ENCODE data around the gene CNEP1R1. TPM values are rescaled to one million over a fixed set of nuclear protein-coding genes. Genes with fewer than 3 reads are reported as not detected.
A peak's percentile ranks its signal among the peaks of the same experiment; 100 is the strongest.

CNEP1R1 gene
- polyA plus RNA-seq, 6 donors from 2014 or later: 13.2 to 16.6 (median 14.2) TPM

DNA sequence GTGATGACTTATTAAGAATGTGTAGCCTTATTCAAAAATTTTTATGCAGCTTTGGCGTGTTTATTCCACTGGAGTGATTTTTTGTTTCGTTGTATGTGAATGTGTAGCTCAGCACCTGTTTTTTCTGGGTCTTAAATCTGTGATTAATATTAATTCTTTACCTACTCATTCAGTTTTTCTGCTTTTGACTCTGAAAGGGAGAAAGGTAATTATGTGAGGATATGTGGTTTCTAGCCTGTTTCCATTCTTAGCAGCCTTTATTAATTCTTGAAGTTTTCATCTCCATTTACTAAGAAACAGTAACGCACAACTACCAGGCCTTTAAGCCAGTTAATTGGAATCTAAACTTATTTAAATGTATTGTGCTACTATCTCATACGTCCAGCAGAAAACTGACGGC is 47.7 kb downstream of the CNEP1R1 start:
- peaks cover 7 to 26% of the 10 kb centered on the region in 2 donors for H3K36me3 Mint-ChIP-seq
- no peak overlapping the region for H3K4me3 Mint-ChIP-seq
- no peak overlapping the region for H3K27ac Mint-ChIP-seq
- no peaks in the 10 kb centered on the region for H3K27me3 Mint-ChIP-seq
- H3K4me1 Mint-ChIP-seq: peaks cover 9 to 14% (median 14%) of the 10 kb centered on the region in 3 donors
- DNase-seq (no peak), ATAC-seq (ENCODE audit: low read depth in 2 of 2) (no peak)
- H3K9me3 Mint-ChIP-seq: no peaks in the 10 kb centered on the region

- DNase-seq: no peak
- Mint-ChIP-seq H3K9me3 (no peaks in the 10 kb centered on the region), H3K36me3 (peaks cover 19 to 42% of the 10 kb centered on the region in 2 donors), H3K4me3 (no peak overlapping the region), H3K4me1 (peaks cover 0 to 4% (median 0%) of the 10 kb centered on the region in 3 donors), H3K27ac (no peak overlapping the region), H3K27me3 (no peaks in the 10 kb centered on the region)
- no peak for ATAC-seq (ENCODE audit: low read depth in 2 of 2)
These were observed 54.5 kb downstream of the CNEP1R1 start for GRCh38 chr16:50079397-50080140.

DNA sequence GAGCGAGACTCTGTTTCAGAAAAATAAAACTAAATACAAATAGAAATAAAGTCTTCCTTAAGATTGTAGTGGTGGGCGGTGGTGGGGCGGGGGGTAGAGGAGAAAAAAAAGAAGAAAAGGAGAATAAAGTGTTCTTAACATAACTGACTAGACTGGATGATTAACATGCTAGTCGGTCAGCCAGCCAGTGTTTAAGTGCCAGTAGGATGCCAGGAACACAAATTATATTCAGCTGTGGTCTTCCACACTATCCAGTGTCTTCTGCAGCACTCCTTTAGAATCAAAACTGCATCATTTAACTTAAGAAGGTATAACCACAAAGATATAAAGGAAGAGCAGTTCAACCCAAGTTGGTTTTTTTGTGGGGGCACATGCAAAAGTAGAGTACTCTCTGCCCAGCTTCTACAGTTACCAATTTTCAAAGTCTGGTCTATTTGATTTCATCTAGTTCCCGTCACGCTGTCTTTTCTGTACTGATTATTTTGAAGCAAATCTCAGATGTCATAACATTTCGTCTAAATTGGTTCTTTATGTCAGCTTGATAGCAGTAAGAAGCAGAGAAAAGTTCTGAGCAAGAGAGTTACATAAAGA is 56.5 kb downstream of the CNEP1R1 start:
- no peaks in the 10 kb centered on the region for H3K27me3 Mint-ChIP-seq
- no peak overlapping the region for H3K4me3 Mint-ChIP-seq
- DNase-seq (no peak), ATAC-seq (ENCODE audit: low read depth in 2 of 2) (no peak)
- H3K9me3 Mint-ChIP-seq: no peaks in the 10 kb centered on the region
- peak overlapping the region in 1 of 6 donors; percentile 32 for H3K27ac Mint-ChIP-seq
- peaks cover 19 to 38% of the 10 kb centered on the region in 2 donors for H3K36me3 Mint-ChIP-seq
- peaks cover 0 to 4% (median 0%) of the 10 kb centered on the region in 3 donors for H3K4me1 Mint-ChIP-seq

- no peaks in the 10 kb centered on the region for H3K27me3 Mint-ChIP-seq
- no peaks in the 10 kb centered on the region for H3K9me3 Mint-ChIP-seq
- H3K36me3 Mint-ChIP-seq: peaks cover 18 to 25% of the 10 kb centered on the region in 2 donors
- no peak overlapping the region for H3K27ac Mint-ChIP-seq
- H3K4me3 Mint-ChIP-seq: no peak overlapping the region
- DNase-seq (no peak), ATAC-seq (ENCODE audit: low read depth in 2 of 2) (no peak)
- H3K4me1 Mint-ChIP-seq: peaks cover 0 to 4% (median 0%) of the 10 kb centered on the region in 3 donors
These were observed 59.0 kb downstream of the CNEP1R1 start for GRCh38 chr16:50083996-50084395.

GRCh38 chr16:50086176-50086575 is 61.2 kb downstream of the CNEP1R1 start:
- Mint-ChIP-seq H3K36me3 (peaks cover 6 to 25% of the 10 kb centered on the region in 2 donors), H3K27ac (peak overlapping the region in 1 of 6 donors; percentile 69), H3K9me3 (no peaks in the 10 kb centered on the region), H3K4me3 (no peak overlapping the region), H3K27me3 (no peaks in the 10 kb centered on the region), H3K4me1 (no peaks in the 10 kb centered on the region)
- ATAC-seq (ENCODE audit: low read depth in 2 of 2): no peak
- no peak for DNase-seq

Other genes with a start within 250 kb of the CNEP1R1 start
- gene ZNF423, start 169.1 kb upstream of the CNEP1R1 start, polyA plus RNA-seq (ENCODE audit: low read depth in 6 of 6): not detected
- 1 to 10 TPM; 2.3 to 5.7 (median 4.1) TPM for gene HEATR3, start 40.7 kb downstream of the CNEP1R1 start, polyA plus RNA-seq (ENCODE audit: low read depth in 6 of 6)
- 1 to 10 TPM; 3.3 to 8.5 (median 4.6) TPM for gene TENT4B, start 128.1 kb downstream of the CNEP1R1 start, polyA plus RNA-seq (ENCODE audit: low read depth in 6 of 6)
- 10 to 100 TPM; 23.0 to 42.8 (median 35.9) TPM for gene ADCY7, start 241.3 kb downstream of the CNEP1R1 start, polyA plus RNA-seq (ENCODE audit: low read depth in 6 of 6)

All from naive B cell (primary cell).